HepG2 (cell line): ENCODE measurements around the gene MARCHF2. TPM values are rescaled to one million over a fixed set of nuclear protein-coding genes. Genes with fewer than 3 reads are reported as not detected.

ENCODE experiments used
- ETV6 ChIP-seq: sonication (generic); formaldehyde crosslinking; conservative IDR thresholded peaks from 2 replicates; pipeline ENCODE4 v1.4.0; 2020; ENCODE audit warnings: missing genetic modification reagents
- KAT7 ChIP-seq: IDR thresholded peaks from 2 replicates; pipeline ENCODE4 v1.6.1; 2018; ENCODE audit warnings: borderline replicate concordance, missing compliant biosample characterization
- NFE2 ChIP-seq: sonication (generic); formaldehyde crosslinking; IDR thresholded peaks from 2 replicates; pipeline ENCODE4 v1.4.0; 2020; ENCODE audit warnings: missing genetic modification reagents
- TOE1 ChIP-seq: sonication (generic); formaldehyde crosslinking; IDR thresholded peaks from 2 replicates; pipeline ENCODE4 v1.4.0; 2020; ENCODE audit warnings: mild to moderate bottlenecking, missing genetic modification reagents
- ZBTB7B ChIP-seq: sonication (generic); formaldehyde crosslinking; IDR thresholded peaks from 2 replicates; pipeline ENCODE4 v1.4.0; 2020; ENCODE audit warnings: missing genetic modification reagents
- ZMAT3 ChIP-seq: sonication (generic); formaldehyde crosslinking; conservative IDR thresholded peaks from 2 replicates; pipeline ENCODE4 v1.7.0; 2021; ENCODE audit warnings: missing genetic modification reagents
- ZNF552 ChIP-seq: sonication (generic); formaldehyde crosslinking; IDR thresholded peaks from 2 replicates; pipeline ENCODE4 v1.9.0; 2022; ENCODE audit warnings: missing genetic modification reagents, mild to moderate bottlenecking, borderline replicate concordance
- ZNF589 ChIP-seq: sonication (generic); formaldehyde crosslinking; conservative IDR thresholded peaks from 2 replicates; pipeline ENCODE4 v1.8.0; 2022; ENCODE audit warnings: mild to moderate bottlenecking, moderate library complexity, missing genetic modification reagents
- ZNF768 ChIP-seq: sonication (generic); formaldehyde crosslinking; IDR thresholded peaks from 2 replicates; pipeline ENCODE4 v1.4.0; 2020; ENCODE audit warnings: missing genetic modification reagents
- ZNF841 ChIP-seq: sonication (generic); formaldehyde crosslinking; IDR thresholded peaks from 2 replicates; pipeline ENCODE4 v1.8.1; 2023; ENCODE audit warnings: missing genetic modification reagents, borderline replicate concordance
- polyA plus RNA-seq, 8 experiments: library from polyadenylated mRNA; depleted of rRNA in 3 of 8; stranded (reverse) in 7 of 8; unstranded in 1 of 8; fragments of >200 nt; fragmentation: Illumina TruSeq in 4 of 8; extraction: Trizol in 4 of 8; gene quantifications; 2 replicates each; pipeline versions ENCODE4 v1.2.1 to v1.2.3, GENCODE V29; 2011 to 2016; ENCODE audit warnings: low read depth in 4 of 8, missing spikeins in 1 of 8, mixed read lengths in 1 of 8; ENCODE audit not compliant: insufficient read depth in 1 of 8
- total RNA-seq, 5 experiments: library from RNA; depleted of rRNA; stranded (reverse); fragments of >200 nt; fragmentation: Illumina TruSeq; extraction: Trizol; gene quantifications; 2 replicates each; pipeline ENCODE4 v1.2.3, GENCODE V29; 2016; ENCODE audit warnings: low read depth in 1 of 5
- TF ChIP-seq, protein P1 (sequence below): sonication (generic); formaldehyde crosslinking; IDR thresholded peaks from 2 replicates; pipeline ENCODE4 v1.5.0; 2020; ENCODE audit warnings: missing genetic modification reagents
- TF ChIP-seq, protein P2 (sequence below): sonication (generic); formaldehyde crosslinking; IDR thresholded peaks from 2 replicates; pipeline ENCODE4 v1.4.0; 2020; ENCODE audit warnings: mild to moderate bottlenecking, missing genetic modification reagents, borderline replicate concordance
- TF ChIP-seq, protein P3 (sequence below), 2 experiments: IDR thresholded peaks; 2 replicates each; pipeline ENCODE4 v1.6.1; 2011 to 2012; ENCODE audit warnings: low read length in 2 of 2, borderline replicate concordance in 1 of 2, low read depth in 1 of 2, mild to moderate bottlenecking in 1 of 2, moderate library complexity in 1 of 2
- TF ChIP-seq, protein P4 (sequence below): sonication (generic); formaldehyde crosslinking; IDR thresholded peaks from 2 replicates; pipeline ENCODE4; 2020; ENCODE audit warnings: missing genetic modification reagents, mild to moderate bottlenecking, borderline replicate concordance

The MARCHF2 gene
- total and polyA plus RNA-seq, 2 of the 13 experiments (the other 11 are each of a cell fraction or from before 2014, with no cell fraction given) = 12.7 to 13.0 TPM

DNA sequence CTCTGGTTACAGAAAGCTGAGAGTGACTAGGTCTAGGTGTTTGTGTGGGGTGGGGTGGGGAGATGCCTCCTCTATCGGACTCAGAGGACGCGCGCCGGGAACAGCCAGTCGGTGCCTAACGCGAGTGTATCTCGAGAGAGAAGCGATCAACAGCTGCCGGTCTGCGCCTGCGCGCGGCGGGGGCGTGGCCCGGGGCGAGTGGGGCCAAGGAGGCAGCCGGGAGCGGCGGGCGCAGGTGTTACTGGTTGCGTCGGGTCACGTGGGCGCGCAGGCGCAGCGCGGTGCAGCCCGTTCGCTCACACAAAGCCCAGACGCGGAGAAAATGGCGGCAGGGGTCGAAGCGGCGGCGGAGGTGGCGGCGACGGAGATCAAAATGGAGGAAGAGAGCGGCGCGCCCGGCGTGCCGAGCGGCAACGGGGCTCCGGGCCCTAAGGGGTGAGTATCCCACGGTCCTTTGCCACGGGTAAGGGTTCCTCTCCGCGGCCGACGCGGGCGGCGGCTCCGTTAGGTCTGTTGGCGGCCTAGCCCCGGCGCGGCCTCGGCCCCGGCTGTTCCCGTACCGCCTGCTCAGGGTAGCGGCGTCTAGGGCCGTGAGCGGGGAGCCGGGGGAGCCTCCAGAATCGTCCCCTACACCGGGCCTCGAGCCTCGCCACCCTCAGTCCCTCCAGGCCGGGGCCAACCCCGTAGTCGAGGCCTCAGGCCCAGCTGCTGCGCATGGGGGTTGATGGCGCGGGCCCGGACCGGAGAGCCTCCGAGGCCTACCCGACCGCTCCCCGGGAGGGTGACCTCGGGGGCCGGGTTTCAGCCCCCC, 31.8 kb downstream of the MARCHF2 start, which contains the start of gene HNRNPM (continued):
- TF ChIP-seq, protein P1, sequence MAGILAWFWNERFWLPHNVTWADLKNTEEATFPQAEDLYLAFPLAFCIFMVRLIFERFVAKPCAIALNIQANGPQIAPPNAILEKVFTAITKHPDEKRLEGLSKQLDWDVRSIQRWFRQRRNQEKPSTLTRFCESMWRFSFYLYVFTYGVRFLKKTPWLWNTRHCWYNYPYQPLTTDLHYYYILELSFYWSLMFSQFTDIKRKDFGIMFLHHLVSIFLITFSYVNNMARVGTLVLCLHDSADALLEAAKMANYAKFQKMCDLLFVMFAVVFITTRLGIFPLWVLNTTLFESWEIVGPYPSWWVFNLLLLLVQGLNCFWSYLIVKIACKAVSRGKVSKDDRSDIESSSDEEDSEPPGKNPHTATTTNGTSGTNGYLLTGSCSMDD (CRISPR knock-in tag) = peak; percentile 54; the same call in 1 of the 2 replicates
- TF ChIP-seq ZNF841 (no peak), KAT7 (peak; percentile 91; the same call in 1 of the 2 replicates), TOE1 (CRISPR knock-in tag) (no peak; the same call in 1 of the 2 replicates), ZNF768 (CRISPR knock-in tag) (peak; percentile 55), ZNF589 (CRISPR knock-in tag) (no peak), ETV6 (CRISPR knock-in tag) (0 out of 2 replicates have a peak, but pooled peaks have one; percentile 66), NFE2 (CRISPR knock-in tag) (no peak), ZNF552 (CRISPR knock-in tag) (0 out of 2 replicates have a peak, but pooled peaks have one; percentile 48), ZMAT3 (peak; percentile 85; the same call in 1 of the 2 replicates), ZBTB7B (CRISPR knock-in tag) (peak; percentile 3; the same call in 1 of the 2 replicates)
- TF ChIP-seq, protein P2, sequence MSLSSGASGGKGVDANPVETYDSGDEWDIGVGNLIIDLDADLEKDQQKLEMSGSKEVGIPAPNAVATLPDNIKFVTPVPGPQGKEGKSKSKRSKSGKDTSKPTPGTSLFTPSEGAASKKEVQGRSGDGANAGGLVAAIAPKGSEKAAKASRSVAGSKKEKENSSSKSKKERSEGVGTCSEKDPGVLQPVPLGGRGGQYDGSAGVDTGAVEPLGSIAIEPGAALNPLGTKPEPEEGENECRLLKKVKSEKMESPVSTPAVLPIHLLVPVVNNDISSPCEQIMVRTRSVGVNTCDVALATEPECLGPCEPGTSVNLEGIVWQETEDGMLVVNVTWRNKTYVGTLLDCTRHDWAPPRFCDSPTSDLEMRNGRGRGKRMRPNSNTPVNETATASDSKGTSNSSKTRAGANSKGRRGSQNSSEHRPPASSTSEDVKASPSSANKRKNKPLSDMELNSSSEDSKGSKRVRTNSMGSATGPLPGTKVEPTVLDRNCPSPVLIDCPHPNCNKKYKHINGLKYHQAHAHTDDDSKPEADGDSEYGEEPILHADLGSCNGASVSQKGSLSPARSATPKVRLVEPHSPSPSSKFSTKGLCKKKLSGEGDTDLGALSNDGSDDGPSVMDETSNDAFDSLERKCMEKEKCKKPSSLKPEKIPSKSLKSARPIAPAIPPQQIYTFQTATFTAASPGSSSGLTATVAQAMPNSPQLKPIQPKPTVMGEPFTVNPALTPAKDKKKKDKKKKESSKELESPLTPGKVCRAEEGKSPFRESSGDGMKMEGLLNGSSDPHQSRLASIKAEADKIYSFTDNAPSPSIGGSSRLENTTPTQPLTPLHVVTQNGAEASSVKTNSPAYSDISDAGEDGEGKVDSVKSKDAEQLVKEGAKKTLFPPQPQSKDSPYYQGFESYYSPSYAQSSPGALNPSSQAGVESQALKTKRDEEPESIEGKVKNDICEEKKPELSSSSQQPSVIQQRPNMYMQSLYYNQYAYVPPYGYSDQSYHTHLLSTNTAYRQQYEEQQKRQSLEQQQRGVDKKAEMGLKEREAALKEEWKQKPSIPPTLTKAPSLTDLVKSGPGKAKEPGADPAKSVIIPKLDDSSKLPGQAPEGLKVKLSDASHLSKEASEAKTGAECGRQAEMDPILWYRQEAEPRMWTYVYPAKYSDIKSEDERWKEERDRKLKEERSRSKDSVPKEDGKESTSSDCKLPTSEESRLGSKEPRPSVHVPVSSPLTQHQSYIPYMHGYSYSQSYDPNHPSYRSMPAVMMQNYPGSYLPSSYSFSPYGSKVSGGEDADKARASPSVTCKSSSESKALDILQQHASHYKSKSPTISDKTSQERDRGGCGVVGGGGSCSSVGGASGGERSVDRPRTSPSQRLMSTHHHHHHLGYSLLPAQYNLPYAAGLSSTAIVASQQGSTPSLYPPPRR = no peak
- TF ChIP-seq, protein P3, sequence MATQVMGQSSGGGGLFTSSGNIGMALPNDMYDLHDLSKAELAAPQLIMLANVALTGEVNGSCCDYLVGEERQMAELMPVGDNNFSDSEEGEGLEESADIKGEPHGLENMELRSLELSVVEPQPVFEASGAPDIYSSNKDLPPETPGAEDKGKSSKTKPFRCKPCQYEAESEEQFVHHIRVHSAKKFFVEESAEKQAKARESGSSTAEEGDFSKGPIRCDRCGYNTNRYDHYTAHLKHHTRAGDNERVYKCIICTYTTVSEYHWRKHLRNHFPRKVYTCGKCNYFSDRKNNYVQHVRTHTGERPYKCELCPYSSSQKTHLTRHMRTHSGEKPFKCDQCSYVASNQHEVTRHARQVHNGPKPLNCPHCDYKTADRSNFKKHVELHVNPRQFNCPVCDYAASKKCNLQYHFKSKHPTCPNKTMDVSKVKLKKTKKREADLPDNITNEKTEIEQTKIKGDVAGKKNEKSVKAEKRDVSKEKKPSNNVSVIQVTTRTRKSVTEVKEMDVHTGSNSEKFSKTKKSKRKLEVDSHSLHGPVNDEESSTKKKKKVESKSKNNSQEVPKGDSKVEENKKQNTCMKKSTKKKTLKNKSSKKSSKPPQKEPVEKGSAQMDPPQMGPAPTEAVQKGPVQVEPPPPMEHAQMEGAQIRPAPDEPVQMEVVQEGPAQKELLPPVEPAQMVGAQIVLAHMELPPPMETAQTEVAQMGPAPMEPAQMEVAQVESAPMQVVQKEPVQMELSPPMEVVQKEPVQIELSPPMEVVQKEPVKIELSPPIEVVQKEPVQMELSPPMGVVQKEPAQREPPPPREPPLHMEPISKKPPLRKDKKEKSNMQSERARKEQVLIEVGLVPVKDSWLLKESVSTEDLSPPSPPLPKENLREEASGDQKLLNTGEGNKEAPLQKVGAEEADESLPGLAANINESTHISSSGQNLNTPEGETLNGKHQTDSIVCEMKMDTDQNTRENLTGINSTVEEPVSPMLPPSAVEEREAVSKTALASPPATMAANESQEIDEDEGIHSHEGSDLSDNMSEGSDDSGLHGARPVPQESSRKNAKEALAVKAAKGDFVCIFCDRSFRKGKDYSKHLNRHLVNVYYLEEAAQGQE (IDR thresholded peaks at IDR 0.05; ENCODE audit: borderline replicate concordance in 1 of 2, low read depth in 1 of 2, low read length in 2 of 2) = 0 out of 4 replicates have a peak, but pooled peaks of 1 of the 2 experiments have one; percentile 42
- TF ChIP-seq, protein P4, sequence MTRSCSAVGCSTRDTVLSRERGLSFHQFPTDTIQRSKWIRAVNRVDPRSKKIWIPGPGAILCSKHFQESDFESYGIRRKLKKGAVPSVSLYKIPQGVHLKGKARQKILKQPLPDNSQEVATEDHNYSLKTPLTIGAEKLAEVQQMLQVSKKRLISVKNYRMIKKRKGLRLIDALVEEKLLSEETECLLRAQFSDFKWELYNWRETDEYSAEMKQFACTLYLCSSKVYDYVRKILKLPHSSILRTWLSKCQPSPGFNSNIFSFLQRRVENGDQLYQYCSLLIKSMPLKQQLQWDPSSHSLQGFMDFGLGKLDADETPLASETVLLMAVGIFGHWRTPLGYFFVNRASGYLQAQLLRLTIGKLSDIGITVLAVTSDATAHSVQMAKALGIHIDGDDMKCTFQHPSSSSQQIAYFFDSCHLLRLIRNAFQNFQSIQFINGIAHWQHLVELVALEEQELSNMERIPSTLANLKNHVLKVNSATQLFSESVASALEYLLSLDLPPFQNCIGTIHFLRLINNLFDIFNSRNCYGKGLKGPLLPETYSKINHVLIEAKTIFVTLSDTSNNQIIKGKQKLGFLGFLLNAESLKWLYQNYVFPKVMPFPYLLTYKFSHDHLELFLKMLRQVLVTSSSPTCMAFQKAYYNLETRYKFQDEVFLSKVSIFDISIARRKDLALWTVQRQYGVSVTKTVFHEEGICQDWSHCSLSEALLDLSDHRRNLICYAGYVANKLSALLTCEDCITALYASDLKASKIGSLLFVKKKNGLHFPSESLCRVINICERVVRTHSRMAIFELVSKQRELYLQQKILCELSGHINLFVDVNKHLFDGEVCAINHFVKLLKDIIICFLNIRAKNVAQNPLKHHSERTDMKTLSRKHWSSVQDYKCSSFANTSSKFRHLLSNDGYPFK = peak; percentile 49
